Transverse colon (tissue), 4 donors: Measurements from ENCODE around the gene NT5DC2. TPM values are rescaled to one million over a fixed set of nuclear protein-coding genes. Genes with fewer than 3 reads are reported as not detected.

Source experiments
- DNase-seq: peaks from one replicate; pipeline ENCODE4 v3.0.0-alpha.2; 2019
- H3K27ac ChIP-seq, 4 donors: fragments of 200-600 bp; sonication (generic); 2 replicates each; pipeline ENCODE4 v1.5.1; 2016 to 2018; ENCODE audit warnings: inconsistent platforms in 4 of 4
- H3K27me3 ChIP-seq: fragments of 200-600 bp; sonication (generic); 2 replicates; pipeline ENCODE4 v1.5.1; 2017; ENCODE audit warnings: inconsistent platforms
- H3K36me3 ChIP-seq, 4 donors: fragments of 200-600 bp; sonication (generic); 2 replicates each; pipeline ENCODE4 v1.5.1; 2017 to 2019; ENCODE audit warnings: inconsistent platforms in 4 of 4
- H3K4me1 ChIP-seq, 4 donors: fragments of 200-600 bp; sonication (generic); 2 replicates each; pipeline ENCODE4 v1.5.1; 2017 to 2020; ENCODE audit warnings: inconsistent platforms in 4 of 4
- H3K4me3 ChIP-seq, 4 donors: fragments of 200-600 bp; sonication (generic); 1 replicate in 1 of 4; 2 replicates in 3 of 4; pipeline versions ENCODE4 v1.5.1 to v1.6.1; 2017 to 2019; ENCODE audit warnings: inconsistent platforms in 4 of 4
- H3K9me3 ChIP-seq, 2 donors: fragments of 200-600 bp; sonication (generic); 2 replicates each; pipeline ENCODE4 v1.5.1; 2017 to 2019; ENCODE audit warnings: inconsistent platforms in 2 of 2
- CTCF ChIP-seq, 5 experiments: fragments of 200-600 bp in 3 of 5; fragments of 450-650 bp in 2 of 5; sonication (generic) in 3 of 5; IDR thresholded peaks; 1 replicate in 2 of 5; 2 replicates in 3 of 5; pipeline ENCODE4 v1.5.1; 2016 to 2017; ENCODE audit warnings: antibody characterized with exemption in 5 of 5, inconsistent platforms in 3 of 5, mild to moderate bottlenecking in 2 of 5, moderate library complexity in 1 of 5
- EP300 ChIP-seq: sonication (generic); formaldehyde crosslinking; IDR thresholded peaks from one replicate; pipeline ENCODE4 v1.6.1; 2017; ENCODE audit warnings: antibody characterized with exemption, low read depth
- POLR2A ChIP-seq: fragments of 450-650 bp; IDR thresholded peaks from one replicate; pipeline ENCODE4 v1.6.1; 2016; ENCODE audit warnings: antibody characterized with exemption, mild to moderate bottlenecking, moderate library complexity
- POLR2AphosphoS5 ChIP-seq, 3 donors: sonication (generic); formaldehyde crosslinking; IDR thresholded peaks; one replicate each; pipeline ENCODE4 v1.6.1; 2016; ENCODE audit warnings: antibody characterized with exemption in 3 of 3
- WGBS, 2 donors: methylation state at CpG; one replicate each; pipeline ENCODE4 v1.1.5; 2018; ENCODE audit warnings: low coverage in 1 of 2; 5-methylcytosine and 5-hydroxymethylcytosine counted together
- in situ Hi-C, 4 donors: fragments of 200-750 bp; cut with MboI; loops; one replicate each; pipeline versions ENCODE4 v1.15.0 to v1.15.1; 2017; ENCODE audit warnings: low sequenced_read_pairs in 3 of 4, low pct_ligation_motif_present in 1 of 4, low pct_unique_long_range_greater_than_20kb in 1 of 4
- intact Hi-C: fragments of 100-400 bp; cut with DNase I; formaldehyde crosslinking; loops from one replicate; pipeline ENCODE4 v1.15.1; 2023; ENCODE audit warnings: low total_unique reads
- total RNA-seq, 4 donors: library from RNA; depleted of rRNA; stranded (reverse); fragments of >200 nt; gene quantifications; one replicate each; pipeline ENCODE4 v1.1.0, GENCODE V29; 2016

Gene NT5DC2
- total RNA-seq, 4 donors from 2014 or later: 5.5 to 16.7 (median 14.9) TPM; not detected in 1

DNA sequence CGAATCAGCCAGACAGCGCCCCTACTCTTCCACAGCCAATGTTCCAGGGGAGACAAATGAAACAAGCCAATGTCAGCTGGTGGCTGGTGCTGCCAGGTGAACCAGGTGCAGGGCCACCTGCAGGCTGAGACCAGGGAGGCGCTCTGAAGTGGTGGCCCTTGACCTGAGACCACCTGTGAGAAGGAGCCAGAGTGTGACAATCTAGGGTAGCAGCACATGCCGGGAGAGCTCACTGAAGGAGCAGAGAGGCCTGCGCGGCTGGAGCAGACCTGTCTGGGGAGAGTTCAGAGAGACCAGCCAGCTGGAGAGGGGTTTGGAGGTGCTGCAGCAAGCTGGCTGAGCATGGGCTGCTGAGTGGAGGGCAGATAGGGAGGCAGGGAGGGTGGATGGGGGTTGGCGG, 39.2 kb downstream of the NT5DC2 start:
- H3K4me1 ChIP-seq: peaks cover 0 to 6% (median 0%) of the 10 kb centered on the region in 4 donors
- in situ Hi-C loops (no loop called here), intact Hi-C loops (no loop called here)
- no peaks in the 10 kb centered on the region for H3K9me3 ChIP-seq
- TF ChIP-seq CTCF (IDR thresholded peaks at IDR 0.05): no peak
- TF ChIP-seq POLR2A: no peak
- no peak for TF ChIP-seq EP300
- no peak for TF ChIP-seq POLR2AphosphoS5 (IDR thresholded peaks at IDR 0.05)
- no peak for DNase-seq
- H3K4me3 ChIP-seq: no peak overlapping the region
- H3K36me3 ChIP-seq: peaks cover 0 to 23% (median 10%) of the 10 kb centered on the region in 4 donors
- WGBS, 2 donors: 70 to 86% methylated on average over 4 to 7 of the region's 7 CpGs
- H3K27me3 ChIP-seq: no peaks in the 10 kb centered on the region
- H3K27ac ChIP-seq: peak overlapping the region in 3 of 4 donors; percentile 48 to 70 (median 65)

- WGBS, 2 donors: 93% methylated on average over 7 of the region's 7 CpGs; no CpG with 5 or more reads in 1 of the 2 donors
- TF ChIP-seq POLR2AphosphoS5 (IDR thresholded peaks at IDR 0.05) (no peak), POLR2A (no peak), EP300 (no peak), CTCF (IDR thresholded peaks at IDR 0.05) (no peak)
- in situ Hi-C loops (no loop called here), intact Hi-C loops (no loop called here)
- Histone ChIP-seq H3K27me3 (no peaks in the 10 kb centered on the region), H3K27ac (peak overlapping the region in 1 of 4 donors; percentile 8), H3K4me1 (peaks cover 0 to 6% (median 0%) of the 10 kb centered on the region in 4 donors), H3K9me3 (no peaks in the 10 kb centered on the region), H3K4me3 (no peak overlapping the region), H3K36me3 (peaks cover 0 to 31% (median 15%) of the 10 kb centered on the region in 4 donors)
- DNase-seq: no peak
Observed at GRCh38 chr3:52493232-52494017, 40.2 kb downstream of the NT5DC2 start.

- H3K36me3 ChIP-seq: peaks cover 0 to 37% (median 18%) of the 10 kb centered on the region in 4 donors
- in situ Hi-C loops: no loop called here
Observed at GRCh38 chr3:52492059-52492458, 41.6 kb downstream of the NT5DC2 start.

More at GRCh38 chr3:52492059-52492458, 41.6 kb downstream of the NT5DC2 start:
- 92% methylated on average over 18 of the region's 21 CpGs; no CpG with 5 or more reads in 1 of the 2 donors for WGBS, 2 donors
- Histone ChIP-seq H3K27me3 (no peaks in the 10 kb centered on the region), H3K27ac (no peak overlapping the region), H3K4me1 (peaks cover 0 to 3% (median 0%) of the 10 kb centered on the region in 4 donors), H3K9me3 (no peaks in the 10 kb centered on the region), H3K4me3 (no peak overlapping the region)
- TF ChIP-seq POLR2AphosphoS5 (IDR thresholded peaks at IDR 0.05): no peak
- no peak for TF ChIP-seq POLR2A
- no peak for TF ChIP-seq EP300
- TF ChIP-seq CTCF (IDR thresholded peaks at IDR 0.05): no peak
- no peak for DNase-seq
- intact Hi-C loops: no loop called here
